Duodenal mucosa (tissue), 2 donors: ENCODE results near the gene ABHD5.

Experiments used
- H3K27ac ChIP-seq: one replicate; pipeline ENCODE4 v1.7.0; 2013; ENCODE audit warnings: low read depth, low read length
- H3K27me3 ChIP-seq, 2 donors: one replicate each; pipeline ENCODE4 v1.7.0; 2013; ENCODE audit warnings: low read length in 2 of 2, control low read depth in 1 of 2; ENCODE audit not compliant: insufficient read depth in 2 of 2, control insufficient read depth in 1 of 2
- H3K36me3 ChIP-seq, 2 donors: one replicate each; pipeline ENCODE4 v1.7.0; 2013; ENCODE audit warnings: low read length in 2 of 2, control low read depth in 1 of 2; ENCODE audit not compliant: insufficient read depth in 2 of 2, control insufficient read depth in 1 of 2
- H3K4me1 ChIP-seq, 2 donors: one replicate each; pipeline ENCODE4 v1.7.0; 2013; ENCODE audit warnings: low read length in 2 of 2, control low read depth in 1 of 2; ENCODE audit not compliant: insufficient read depth in 2 of 2, control insufficient read depth in 1 of 2
- H3K4me3 ChIP-seq, 2 donors: one replicate each; pipeline ENCODE4 v1.7.0; 2013; ENCODE audit warnings: low read length in 2 of 2, low read depth in 1 of 2
- H3K9ac ChIP-seq, 2 donors: one replicate each; pipeline ENCODE4 v1.7.0; 2013; ENCODE audit warnings: low read length in 2 of 2, low read depth in 1 of 2
- H3K9me3 ChIP-seq, 2 donors: one replicate each; pipeline ENCODE4 v1.7.0; 2013; ENCODE audit warnings: low read length in 2 of 2, control low read depth in 1 of 2; ENCODE audit not compliant: control insufficient read depth in 1 of 2

The ABHD5 gene

GRCh38 chr3:43692971-43693370, 2.2 kb downstream of the ABHD5 start:
- H3K27ac ChIP-seq: no peak overlapping the region
- H3K27me3 ChIP-seq: no peaks in the 10 kb centered on the region
- no peak overlapping the region for H3K9ac ChIP-seq
- H3K9me3 ChIP-seq: no peaks in the 10 kb centered on the region
- peaks cover 35 to 53% of the 10 kb centered on the region in 2 donors for H3K4me1 ChIP-seq
- H3K36me3 ChIP-seq: no peaks in the 10 kb centered on the region
- H3K4me3 ChIP-seq: peak overlapping the region; percentile 4 to 28

- Histone ChIP-seq H3K9ac (no peak overlapping the region), H3K27ac (no peak overlapping the region), H3K4me3 (peak overlapping the region in 1 of 2 donors; percentile 28), H3K36me3 (no peaks in the 10 kb centered on the region), H3K27me3 (no peaks in the 10 kb centered on the region), H3K4me1 (peaks cover 35 to 56% of the 10 kb centered on the region in 2 donors), H3K9me3 (no peaks in the 10 kb centered on the region)
Measured at GRCh38 chr3:43693594-43693993, 2.9 kb downstream of the ABHD5 start.

GRCh38 chr3:43695443-43695842, 4.7 kb downstream of the ABHD5 start:
- Histone ChIP-seq H3K9me3 (no peaks in the 10 kb centered on the region), H3K27ac (no peak overlapping the region), H3K4me1 (peaks cover 28 to 56% of the 10 kb centered on the region in 2 donors)

GRCh38 chr3:43695863-43696262, 5.1 kb downstream of the ABHD5 start:
- H3K9me3 ChIP-seq: no peaks in the 10 kb centered on the region
- H3K27ac ChIP-seq: no peak overlapping the region
- H3K27me3 ChIP-seq: no peaks in the 10 kb centered on the region
- H3K9ac ChIP-seq: peak overlapping the region in 1 of 2 donors; percentile 3
- H3K4me3 ChIP-seq: no peak overlapping the region
- H3K36me3 ChIP-seq: peaks cover 0 to 1% of the 10 kb centered on the region in 2 donors
- H3K4me1 ChIP-seq: peaks cover 27 to 56% of the 10 kb centered on the region in 2 donors

More at GRCh38 chr3:43695443-43695842, 4.7 kb downstream of the ABHD5 start:
- no peak overlapping the region for H3K4me3 ChIP-seq
- H3K36me3 ChIP-seq: no peaks in the 10 kb centered on the region
- H3K9ac ChIP-seq: peak overlapping the region in 1 of 2 donors; percentile 3
- H3K27me3 ChIP-seq: no peaks in the 10 kb centered on the region

GRCh38 chr3:43696441-43696840, 5.7 kb downstream of the ABHD5 start:
- Histone ChIP-seq H3K27me3 (no peaks in the 10 kb centered on the region), H3K27ac (no peak overlapping the region), H3K36me3 (peaks cover 0 to 3% of the 10 kb centered on the region in 2 donors), H3K9me3 (no peaks in the 10 kb centered on the region), H3K4me3 (no peak overlapping the region), H3K9ac (no peak overlapping the region), H3K4me1 (peaks cover 27 to 56% of the 10 kb centered on the region in 2 donors)

- H3K4me1 ChIP-seq: peaks cover 23 to 53% of the 10 kb centered on the region in 2 donors
- peaks cover 0 to 3% of the 10 kb centered on the region in 2 donors for H3K36me3 ChIP-seq
- no peak overlapping the region for H3K4me3 ChIP-seq
- H3K9me3 ChIP-seq: no peaks in the 10 kb centered on the region
- no peak overlapping the region for H3K9ac ChIP-seq
- no peaks in the 10 kb centered on the region for H3K27me3 ChIP-seq
- no peak overlapping the region for H3K27ac ChIP-seq
Measured at GRCh38 chr3:43696881-43697280, 6.1 kb downstream of the ABHD5 start.

- peaks cover 2 to 12% of the 10 kb centered on the region in 2 donors for H3K36me3 ChIP-seq
- no peaks in the 10 kb centered on the region for H3K9me3 ChIP-seq
Measured at GRCh38 chr3:43699864-43700263, 9.1 kb downstream of the ABHD5 start.

GRCh38 chr3:43704697-43705096, 14.0 kb downstream of the ABHD5 start:
- H3K9me3 ChIP-seq: no peaks in the 10 kb centered on the region
- no peak overlapping the region for H3K27ac ChIP-seq
- H3K4me3 ChIP-seq: no peak overlapping the region
- H3K27me3 ChIP-seq: no peaks in the 10 kb centered on the region
- H3K4me1 ChIP-seq: no peaks in the 10 kb centered on the region
- H3K36me3 ChIP-seq: peaks cover 2 to 19% of the 10 kb centered on the region in 2 donors
- H3K9ac ChIP-seq: no peak overlapping the region

More at GRCh38 chr3:43699864-43700263, 9.1 kb downstream of the ABHD5 start:
- no peak overlapping the region for H3K9ac ChIP-seq
- H3K27me3 ChIP-seq: no peaks in the 10 kb centered on the region
- H3K4me3 ChIP-seq: no peak overlapping the region
- peaks cover 8 to 31% of the 10 kb centered on the region in 2 donors for H3K4me1 ChIP-seq
- no peak overlapping the region for H3K27ac ChIP-seq

- Histone ChIP-seq H3K36me3 (peaks cover 2 to 17% of the 10 kb centered on the region in 2 donors), H3K27me3 (no peaks in the 10 kb centered on the region), H3K9ac (no peak overlapping the region), H3K4me1 (no peaks in the 10 kb centered on the region), H3K4me3 (no peak overlapping the region), H3K27ac (no peak overlapping the region), H3K9me3 (no peaks in the 10 kb centered on the region)
Measured at GRCh38 chr3:43706342-43706741, 15.6 kb downstream of the ABHD5 start.

GRCh38 chr3:43707266-43707665, 16.5 kb downstream of the ABHD5 start:
- no peak overlapping the region for H3K27ac ChIP-seq
- H3K9ac ChIP-seq: no peak overlapping the region
- H3K27me3 ChIP-seq: no peaks in the 10 kb centered on the region
- no peaks in the 10 kb centered on the region for H3K4me1 ChIP-seq
- peaks cover 7 to 23% of the 10 kb centered on the region in 2 donors for H3K36me3 ChIP-seq
- H3K9me3 ChIP-seq: no peaks in the 10 kb centered on the region
- no peak overlapping the region for H3K4me3 ChIP-seq

- Histone ChIP-seq H3K27me3 (no peaks in the 10 kb centered on the region), H3K27ac (no peak overlapping the region), H3K9me3 (no peaks in the 10 kb centered on the region), H3K4me1 (no peaks in the 10 kb centered on the region), H3K9ac (no peak overlapping the region), H3K36me3 (peaks cover 12 to 27% of the 10 kb centered on the region in 2 donors), H3K4me3 (no peak overlapping the region)
Measured at GRCh38 chr3:43707998-43708397, 17.3 kb downstream of the ABHD5 start.
